ENCODE results near the gene MAZ.
"Not testable (repeated sequence)": the region's sequence is repeated elsewhere in the genome, so short reads cannot be mapped to it uniquely, and the experiment has no call there.

MAZ gene

GRCh38 chr16:29775742-29776408 is 30.5 kb upstream of the MAZ start:
- no peak for DNase-seq (ENCODE audit: low read depth)
- no peak for TF ChIP-seq CTCF (conservative IDR thresholded peaks at IDR 0.05; ENCODE audit: low read depth, low read length)
- H3K4me3 ChIP-seq (ENCODE audit: low read length) = no peak overlapping the region

GRCh38 chr16:29777576-29778350 is 28.6 kb upstream of the MAZ start, which contains the start of gene ZG16:
Gene ZG16 (plus strand): TSS chr16:29778256. CDS start chr16:29779267, 1,011 bp downstream.
- no peak for DNase-seq (ENCODE audit: low read depth)
- no peak within 1 kb of the TSS for H3K4me3 ChIP-seq (ENCODE audit: low read length)
- no peak for TF ChIP-seq CTCF (conservative IDR thresholded peaks at IDR 0.05; ENCODE audit: low read depth, low read length)

GRCh38 chr16:29779474-29779873 is 26.9 kb upstream of the MAZ start:
- no peak overlapping the region for H3K4me3 ChIP-seq (ENCODE audit: low read length)
- no peak for DNase-seq (ENCODE audit: low read depth)

GRCh38 chr16:29783094-29783953 is 23.0 kb upstream of the MAZ start:
- not testable (repeated sequence) for DNase-seq (ENCODE audit: low read depth); H3K4me3 ChIP-seq (ENCODE audit: low read length)

More at GRCh38 chr16:29779474-29779873, 26.9 kb upstream of the MAZ start:
- no peak for TF ChIP-seq CTCF (conservative IDR thresholded peaks at IDR 0.05; ENCODE audit: low read depth, low read length)

- H3K4me3 ChIP-seq (ENCODE audit: low read length) = no peak overlapping the region
- no peak for DNase-seq (ENCODE audit: low read depth)
- no peak for TF ChIP-seq CTCF (conservative IDR thresholded peaks at IDR 0.05; ENCODE audit: low read depth, low read length)
Measured at GRCh38 chr16:29784157-29784556, 22.2 kb upstream of the MAZ start.

GRCh38 chr16:29784901-29785500 is 21.3 kb upstream of the MAZ start:
- no peak for DNase-seq (ENCODE audit: low read depth)
- TF ChIP-seq CTCF (conservative IDR thresholded peaks at IDR 0.05; ENCODE audit: low read depth, low read length) = peak; percentile 85
- peak overlapping the region; percentile 35 for H3K4me3 ChIP-seq (ENCODE audit: low read length)

GRCh38 chr16:29787155-29787554 is 19.2 kb upstream of the MAZ start:
- DNase-seq (ENCODE audit: low read depth); H3K4me3 ChIP-seq (ENCODE audit: low read length): not testable (repeated sequence)

Measured in retinal pigment epithelial cell (primary cell).